Activated naive CD8-positive, alpha-beta T cell treated with anti-CD3 and anti-CD28 coated beads for 36 hours (primary cell): ENCODE measurements around the gene SEC61A1. TPM values are rescaled to one million over a fixed set of nuclear protein-coding genes. Genes with fewer than 3 reads are reported as not detected.

ENCODE experiments used
- DNase-seq: peaks from one replicate; pipeline ENCODE4 v3.0.0; 2021
- H3K27ac Mint-ChIP-seq: one replicate; pipeline ENCODE4 v1.8.0; 2022; ENCODE audit warnings: mild to moderate bottlenecking, moderate library complexity, mixed read lengths
- H3K27me3 Mint-ChIP-seq: one replicate; pipeline ENCODE4 v1.8.0; 2022; ENCODE audit warnings: mild to moderate bottlenecking, mixed read lengths
- H3K36me3 Mint-ChIP-seq: one replicate; pipeline ENCODE4 v1.8.0; 2021; ENCODE audit warnings: mild to moderate bottlenecking, mixed read lengths
- H3K4me1 Mint-ChIP-seq: one replicate; pipeline ENCODE4 v1.8.0; 2021; ENCODE audit warnings: mixed read lengths
- H3K4me3 Mint-ChIP-seq: one replicate; pipeline ENCODE4 v1.8.0; 2022; ENCODE audit warnings: mild to moderate bottlenecking, moderate library complexity, mixed read lengths
- H3K9me3 Mint-ChIP-seq: one replicate; pipeline ENCODE4 v1.8.0; 2022; ENCODE audit warnings: mixed read lengths
- total RNA-seq, 2 experiments: library from RNA; stranded (reverse); gene quantifications; one replicate each; pipeline ENCODE4 v1.2.3, GENCODE V29; 2021

The SEC61A1 gene
- total RNA-seq, 2 experiments from 2014 or later = 149 to 155 TPM

- Mint-ChIP-seq H3K36me3 (no peaks in the 10 kb centered on the region), H3K9me3 (no peaks in the 10 kb centered on the region), H3K27me3 (peaks cover 20% of the 10 kb centered on the region), H3K4me1 (no peaks in the 10 kb centered on the region), H3K27ac (no peak overlapping the region), H3K4me3 (no peak overlapping the region)
- DNase-seq = no peak
These were observed 10.9 kb upstream of the SEC61A1 start for GRCh38 chr3:128041344-128041743.

- Mint-ChIP-seq H3K9me3 (no peaks in the 10 kb centered on the region), H3K4me3 (no peak overlapping the region), H3K36me3 (peaks cover 31% of the 10 kb centered on the region), H3K27ac (no peak overlapping the region), H3K27me3 (peaks cover 7% of the 10 kb centered on the region), H3K4me1 (peaks cover 34% of the 10 kb centered on the region)
- DNase-seq = no peak
These were observed 1.6 kb upstream of the SEC61A1 start for GRCh38 chr3:128050597-128050996.

GRCh38 chr3:128051459-128051836 lies 789 bp upstream of the SEC61A1 start:
- peaks cover 36% of the 10 kb centered on the region for H3K4me1 Mint-ChIP-seq
- peak overlapping the region; percentile 92 for H3K27ac Mint-ChIP-seq
- no peak for DNase-seq
- H3K36me3 Mint-ChIP-seq = peaks cover 33% of the 10 kb centered on the region
- H3K9me3 Mint-ChIP-seq = no peaks in the 10 kb centered on the region
- H3K27me3 Mint-ChIP-seq = no peaks in the 10 kb centered on the region
- peak overlapping the region; percentile 94 for H3K4me3 Mint-ChIP-seq

GRCh38 chr3:128052595-128053351 lies 536 bp downstream of the SEC61A1 start:
- Mint-ChIP-seq H3K4me3 (peak overlapping the region; percentile 98), H3K27ac (peak overlapping the region; percentile 98), H3K36me3 (peaks cover 36% of the 10 kb centered on the region), H3K27me3 (no peaks in the 10 kb centered on the region), H3K9me3 (no peaks in the 10 kb centered on the region), H3K4me1 (peaks cover 36% of the 10 kb centered on the region)
- DNase-seq = no peak

GRCh38 chr3:128053614-128054013 lies 1.4 kb downstream of the SEC61A1 start:
- no peak for DNase-seq

GRCh38 chr3:128054367-128054766 lies 2.1 kb downstream of the SEC61A1 start:
- Mint-ChIP-seq H3K36me3 (peaks cover 36% of the 10 kb centered on the region), H3K4me3 (peak overlapping the region; percentile 98), H3K27me3 (no peaks in the 10 kb centered on the region), H3K9me3 (no peaks in the 10 kb centered on the region), H3K4me1 (peaks cover 36% of the 10 kb centered on the region), H3K27ac (peak overlapping the region; percentile 4)
- DNase-seq = no peak

More at GRCh38 chr3:128053614-128054013, 1.4 kb downstream of the SEC61A1 start:
- H3K9me3 Mint-ChIP-seq = no peaks in the 10 kb centered on the region
- H3K27ac Mint-ChIP-seq = peak overlapping the region; percentile 5
- peaks cover 36% of the 10 kb centered on the region for H3K36me3 Mint-ChIP-seq
- peaks cover 36% of the 10 kb centered on the region for H3K4me1 Mint-ChIP-seq
- no peaks in the 10 kb centered on the region for H3K27me3 Mint-ChIP-seq
- peak overlapping the region; percentile 98 for H3K4me3 Mint-ChIP-seq

- DNase-seq = no peak
- no peak overlapping the region for H3K4me3 Mint-ChIP-seq
- no peaks in the 10 kb centered on the region for H3K9me3 Mint-ChIP-seq
- H3K27me3 Mint-ChIP-seq = no peaks in the 10 kb centered on the region
- H3K36me3 Mint-ChIP-seq = peaks cover 45% of the 10 kb centered on the region
- H3K4me1 Mint-ChIP-seq = peaks cover 32% of the 10 kb centered on the region
- H3K27ac Mint-ChIP-seq = no peak overlapping the region
These were observed 4.0 kb downstream of the SEC61A1 start for GRCh38 chr3:128056258-128056657.

- no peaks in the 10 kb centered on the region for H3K27me3 Mint-ChIP-seq
- no peak for DNase-seq
- H3K9me3 Mint-ChIP-seq = no peaks in the 10 kb centered on the region
- peaks cover 37% of the 10 kb centered on the region for H3K36me3 Mint-ChIP-seq
- H3K4me1 Mint-ChIP-seq = peaks cover under 1% of the 10 kb centered on the region
- H3K4me3 Mint-ChIP-seq = no peak overlapping the region
- no peak overlapping the region for H3K27ac Mint-ChIP-seq
These were observed 8.5 kb downstream of the SEC61A1 start for GRCh38 chr3:128060473-128061381.

- no peak for DNase-seq
- H3K36me3 Mint-ChIP-seq = peaks cover 36% of the 10 kb centered on the region
- no peaks in the 10 kb centered on the region for H3K9me3 Mint-ChIP-seq
- no peak overlapping the region for H3K4me3 Mint-ChIP-seq
- no peaks in the 10 kb centered on the region for H3K4me1 Mint-ChIP-seq
- H3K27ac Mint-ChIP-seq = peak overlapping the region; percentile 25
- H3K27me3 Mint-ChIP-seq = no peaks in the 10 kb centered on the region
These were observed 10.0 kb downstream of the SEC61A1 start for GRCh38 chr3:128062033-128062745.

GRCh38 chr3:128063865-128064264 lies 11.6 kb downstream of the SEC61A1 start:
- no peak overlapping the region for H3K27ac Mint-ChIP-seq
- no peaks in the 10 kb centered on the region for H3K9me3 Mint-ChIP-seq
- H3K4me3 Mint-ChIP-seq = no peak overlapping the region
- peaks cover 3% of the 10 kb centered on the region for H3K4me1 Mint-ChIP-seq
- peaks cover 49% of the 10 kb centered on the region for H3K36me3 Mint-ChIP-seq
- DNase-seq = no peak
- no peaks in the 10 kb centered on the region for H3K27me3 Mint-ChIP-seq

- no peak for DNase-seq
- H3K27ac Mint-ChIP-seq = no peak overlapping the region
- H3K27me3 Mint-ChIP-seq = no peaks in the 10 kb centered on the region
- no peak overlapping the region for H3K4me3 Mint-ChIP-seq
- peaks cover 3% of the 10 kb centered on the region for H3K4me1 Mint-ChIP-seq
- peaks cover 46% of the 10 kb centered on the region for H3K36me3 Mint-ChIP-seq
- no peaks in the 10 kb centered on the region for H3K9me3 Mint-ChIP-seq
These were observed 12.7 kb downstream of the SEC61A1 start for GRCh38 chr3:128064962-128065361.

- no peak overlapping the region for H3K27ac Mint-ChIP-seq
- H3K9me3 Mint-ChIP-seq = no peaks in the 10 kb centered on the region
- no peak overlapping the region for H3K4me3 Mint-ChIP-seq
- peaks cover 3% of the 10 kb centered on the region for H3K4me1 Mint-ChIP-seq
- DNase-seq = no peak
- peaks cover 49% of the 10 kb centered on the region for H3K36me3 Mint-ChIP-seq
- H3K27me3 Mint-ChIP-seq = no peaks in the 10 kb centered on the region
These were observed 13.9 kb downstream of the SEC61A1 start for GRCh38 chr3:128066114-128066513.

GRCh38 chr3:128066676-128067075 lies 14.4 kb downstream of the SEC61A1 start:
- H3K4me3 Mint-ChIP-seq = no peak overlapping the region

GRCh38 chr3:128067489-128067888 lies 15.3 kb downstream of the SEC61A1 start:
- no peaks in the 10 kb centered on the region for H3K27me3 Mint-ChIP-seq

More at GRCh38 chr3:128066676-128067075, 14.4 kb downstream of the SEC61A1 start:
- H3K4me1 Mint-ChIP-seq = peaks cover 3% of the 10 kb centered on the region
- H3K36me3 Mint-ChIP-seq = peaks cover 46% of the 10 kb centered on the region
- DNase-seq = no peak
- H3K9me3 Mint-ChIP-seq = no peaks in the 10 kb centered on the region
- no peak overlapping the region for H3K27ac Mint-ChIP-seq
- H3K27me3 Mint-ChIP-seq = no peaks in the 10 kb centered on the region

GRCh38 chr3:128068156-128068620 lies 16.0 kb downstream of the SEC61A1 start:
- Mint-ChIP-seq H3K27me3 (no peaks in the 10 kb centered on the region), H3K9me3 (no peaks in the 10 kb centered on the region), H3K4me3 (no peak overlapping the region), H3K4me1 (peaks cover 3% of the 10 kb centered on the region), H3K27ac (peak overlapping the region; percentile 7), H3K36me3 (peaks cover 38% of the 10 kb centered on the region)
- DNase-seq = peak; percentile 33

More at GRCh38 chr3:128067489-128067888, 15.3 kb downstream of the SEC61A1 start:
- Mint-ChIP-seq H3K4me3 (no peak overlapping the region), H3K9me3 (no peaks in the 10 kb centered on the region), H3K4me1 (peaks cover 3% of the 10 kb centered on the region), H3K27ac (no peak overlapping the region), H3K36me3 (peaks cover 38% of the 10 kb centered on the region)
- no peak for DNase-seq
